ENCODE data around the gene PPP4R1.

Gene PPP4R1

GRCh38 chr18:9574473-9575115 lies 39.8 kb downstream of the PPP4R1 start:
- Histone ChIP-seq H3K14ac (ENCODE audit: low read length in 2 of 2) (no peak overlapping the region), H3K9ac (ENCODE audit: low read length) (no peak overlapping the region), H3K4me3 (ENCODE audit: insufficient read depth in 1 of 2, low read depth in 1 of 2, low read length in 2 of 2) (no peak overlapping the region), H3K36me3 (ENCODE audit: control insufficient read depth in 1 of 2, insufficient read depth in 2 of 2, low read depth in 1 of 2, low read length in 2 of 2) (peaks cover 5 to 85% of the 10 kb centered on the region in 2 experiments), H2BK120ac (ENCODE audit: low read depth, low read length) (no peak overlapping the region), H3K27ac (ENCODE audit: low read length, poor library complexity, severe bottlenecking) (no peak overlapping the region), H2AK5ac (ENCODE audit: low read length, severe bottlenecking) (no peak overlapping the region), H3K79me1 (replicated peaks; ENCODE audit: low read length, poor library complexity, severe bottlenecking) (peaks cover 10% of the 10 kb centered on the region), H3K18ac (ENCODE audit: low read depth in 1 of 2, low read length in 2 of 2) (no peak overlapping the region), H4K8ac (ENCODE audit: low read length) (no peak overlapping the region), H3K23ac (ENCODE audit: low read length in 2 of 2) (no peak overlapping the region), H3K27me3 (ENCODE audit: control insufficient read depth in 1 of 2, insufficient read depth in 1 of 2, low read length in 2 of 2) (no peaks in the 10 kb centered on the region), H2AFZ (ENCODE audit: low read depth, low read length) (no peak overlapping the region), H2BK12ac (ENCODE audit: low read length in 2 of 2) (no peak overlapping the region), H2BK15ac (ENCODE audit: low read depth, poor library complexity, severe bottlenecking) (no peak overlapping the region), H2BK5ac (ENCODE audit: low read depth, low read length, poor library complexity, severe bottlenecking) (no peak overlapping the region), H4K91ac (ENCODE audit: low read length) (no peak overlapping the region), H3K9me3 (ENCODE audit: control insufficient read depth, low read length) (no peaks in the 10 kb centered on the region), H3K4me1 (ENCODE audit: control insufficient read depth, insufficient read depth, low read depth, low read length) (no peaks in the 10 kb centered on the region), H3K4me2 (ENCODE audit: low read length, poor library complexity, severe bottlenecking) (no peak overlapping the region), H3K4ac (ENCODE audit: low read depth in 1 of 2, low read length in 2 of 2) (no peak overlapping the region)
- no peak for DNase-seq
- WGBS, result 94% methylated on average over 7 of the region's 7 CpGs

DNA sequence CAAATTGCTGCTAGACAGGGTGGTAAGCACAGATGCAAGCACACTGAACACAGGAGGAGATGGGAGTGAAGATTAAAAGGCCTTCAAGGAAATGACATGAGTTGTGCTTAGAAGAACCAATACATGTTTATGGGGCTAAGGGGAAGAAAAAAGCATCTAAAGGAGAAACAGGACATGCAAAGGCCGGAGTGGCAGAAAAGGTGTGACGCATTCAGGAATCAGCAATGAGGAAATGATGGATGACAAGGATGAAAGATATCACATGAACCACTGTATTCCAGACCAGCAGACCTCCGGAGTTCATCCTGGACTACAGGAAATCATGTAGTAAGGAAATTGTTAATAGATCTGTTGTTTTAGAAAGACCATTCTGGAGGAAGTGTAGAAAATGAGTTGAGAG lies 42.8 kb downstream of the PPP4R1 start:
- no peak overlapping the region for H3K4ac ChIP-seq (ENCODE audit: low read depth in 1 of 2, low read length in 2 of 2)
- no peak overlapping the region for H3K14ac ChIP-seq (ENCODE audit: low read length in 2 of 2)
- no peak overlapping the region for H4K91ac ChIP-seq (ENCODE audit: low read length)
- H3K9me3 ChIP-seq (ENCODE audit: control insufficient read depth, low read length), result no peaks in the 10 kb centered on the region
- no peak overlapping the region for H3K4me2 ChIP-seq (ENCODE audit: low read length, poor library complexity, severe bottlenecking)
- H2BK12ac ChIP-seq (ENCODE audit: low read length in 2 of 2), result no peak overlapping the region
- no peak overlapping the region for H3K4me3 ChIP-seq (ENCODE audit: insufficient read depth in 1 of 2, low read depth in 1 of 2, low read length in 2 of 2)
- WGBS, result 98% methylated on average over 3 of the region's 3 CpGs
- H3K4me1 ChIP-seq (ENCODE audit: control insufficient read depth, insufficient read depth, low read depth, low read length), result no peaks in the 10 kb centered on the region
- no peak overlapping the region for H2AFZ ChIP-seq (ENCODE audit: low read depth, low read length)
- no peak overlapping the region for H4K8ac ChIP-seq (ENCODE audit: low read length)
- H2BK5ac ChIP-seq (ENCODE audit: low read depth, low read length, poor library complexity, severe bottlenecking), result no peak overlapping the region
- no peaks in the 10 kb centered on the region for H3K27me3 ChIP-seq (ENCODE audit: control insufficient read depth in 1 of 2, insufficient read depth in 1 of 2, low read length in 2 of 2)
- H2BK120ac ChIP-seq (ENCODE audit: low read depth, low read length), result no peak overlapping the region
- DNase-seq, result no peak
- H3K79me1 ChIP-seq (replicated peaks; ENCODE audit: low read length, poor library complexity, severe bottlenecking), result peaks cover 14% of the 10 kb centered on the region
- H2BK15ac ChIP-seq (ENCODE audit: low read depth, poor library complexity, severe bottlenecking), result no peak overlapping the region
- no peak overlapping the region for H3K9ac ChIP-seq (ENCODE audit: low read length)
- H3K36me3 ChIP-seq (ENCODE audit: control insufficient read depth in 1 of 2, insufficient read depth in 2 of 2, low read depth in 1 of 2, low read length in 2 of 2), result peaks cover 10 to 86% of the 10 kb centered on the region in 2 experiments
- H3K27ac ChIP-seq (ENCODE audit: low read length, poor library complexity, severe bottlenecking), result no peak overlapping the region
- no peak overlapping the region for H3K23ac ChIP-seq (ENCODE audit: low read length in 2 of 2)
- H3K18ac ChIP-seq (ENCODE audit: low read depth in 1 of 2, low read length in 2 of 2), result no peak overlapping the region
- H2AK5ac ChIP-seq (ENCODE audit: low read length, severe bottlenecking), result no peak overlapping the region

GRCh38 chr18:9570255-9570654 lies 44.1 kb downstream of the PPP4R1 start:
- no peak overlapping the region for H3K27ac ChIP-seq (ENCODE audit: low read length, poor library complexity, severe bottlenecking)
- no peak overlapping the region for H3K4me3 ChIP-seq (ENCODE audit: insufficient read depth in 1 of 2, low read depth in 1 of 2, low read length in 2 of 2)
- no peak overlapping the region for H2AFZ ChIP-seq (ENCODE audit: low read depth, low read length)
- no peak overlapping the region for H3K18ac ChIP-seq (ENCODE audit: low read depth in 1 of 2, low read length in 2 of 2)
- peaks cover 15 to 90% of the 10 kb centered on the region in 2 experiments for H3K36me3 ChIP-seq (ENCODE audit: control insufficient read depth in 1 of 2, insufficient read depth in 2 of 2, low read depth in 1 of 2, low read length in 2 of 2)
- no peaks in the 10 kb centered on the region for H3K27me3 ChIP-seq (ENCODE audit: control insufficient read depth in 1 of 2, insufficient read depth in 1 of 2, low read length in 2 of 2)
- no peak overlapping the region for H2BK15ac ChIP-seq (ENCODE audit: low read depth, poor library complexity, severe bottlenecking)
- H3K4ac ChIP-seq (ENCODE audit: low read depth in 1 of 2, low read length in 2 of 2), result no peak overlapping the region
- H4K91ac ChIP-seq (ENCODE audit: low read length), result no peak overlapping the region
- no peak overlapping the region for H3K9ac ChIP-seq (ENCODE audit: low read length)
- no peak overlapping the region for H2AK5ac ChIP-seq (ENCODE audit: low read length, severe bottlenecking)
- no peaks in the 10 kb centered on the region for H3K4me1 ChIP-seq (ENCODE audit: control insufficient read depth, insufficient read depth, low read depth, low read length)
- DNase-seq, result no peak
- H4K8ac ChIP-seq (ENCODE audit: low read length), result no peak overlapping the region
- H2BK12ac ChIP-seq (ENCODE audit: low read length in 2 of 2), result no peak overlapping the region
- no peaks in the 10 kb centered on the region for H3K9me3 ChIP-seq (ENCODE audit: control insufficient read depth, low read length)
- H3K23ac ChIP-seq (ENCODE audit: low read length in 2 of 2), result no peak overlapping the region
- H2BK5ac ChIP-seq (ENCODE audit: low read depth, low read length, poor library complexity, severe bottlenecking), result no peak overlapping the region
- H3K79me1 ChIP-seq (replicated peaks; ENCODE audit: low read length, poor library complexity, severe bottlenecking), result peaks cover 23% of the 10 kb centered on the region
- no peak overlapping the region for H3K4me2 ChIP-seq (ENCODE audit: low read length, poor library complexity, severe bottlenecking)
- H2BK120ac ChIP-seq (ENCODE audit: low read depth, low read length), result no peak overlapping the region
- H3K14ac ChIP-seq (ENCODE audit: low read length in 2 of 2), result no peak overlapping the region
- 94% methylated on average over 3 of the region's 3 CpGs for WGBS

GRCh38 chr18:9569178-9569577 lies 45.2 kb downstream of the PPP4R1 start:
- no peak overlapping the region for H3K4ac ChIP-seq (ENCODE audit: low read depth in 1 of 2, low read length in 2 of 2)
- H2AFZ ChIP-seq (ENCODE audit: low read depth, low read length), result no peak overlapping the region
- no peak overlapping the region for H2BK120ac ChIP-seq (ENCODE audit: low read depth, low read length)
- no peak overlapping the region for H3K4me3 ChIP-seq (ENCODE audit: insufficient read depth in 1 of 2, low read depth in 1 of 2, low read length in 2 of 2)
- no peak overlapping the region for H2BK5ac ChIP-seq (ENCODE audit: low read depth, low read length, poor library complexity, severe bottlenecking)
- H2BK12ac ChIP-seq (ENCODE audit: low read length in 2 of 2), result no peak overlapping the region
- 98% methylated on average over 4 of the region's 8 CpGs for WGBS
- no peaks in the 10 kb centered on the region for H3K4me1 ChIP-seq (ENCODE audit: control insufficient read depth, insufficient read depth, low read depth, low read length)
- H3K14ac ChIP-seq (ENCODE audit: low read length in 2 of 2), result no peak overlapping the region
- H3K18ac ChIP-seq (ENCODE audit: low read depth in 1 of 2, low read length in 2 of 2), result no peak overlapping the region
- no peak overlapping the region for H4K91ac ChIP-seq (ENCODE audit: low read length)
- peaks cover 24% of the 10 kb centered on the region for H3K79me1 ChIP-seq (replicated peaks; ENCODE audit: low read length, poor library complexity, severe bottlenecking)
- H3K36me3 ChIP-seq (ENCODE audit: control insufficient read depth in 1 of 2, insufficient read depth in 2 of 2, low read depth in 1 of 2, low read length in 2 of 2), result peaks cover 15 to 84% of the 10 kb centered on the region in 2 experiments
- no peaks in the 10 kb centered on the region for H3K9me3 ChIP-seq (ENCODE audit: control insufficient read depth, low read length)
- no peak overlapping the region for H2BK15ac ChIP-seq (ENCODE audit: low read depth, poor library complexity, severe bottlenecking)
- no peaks in the 10 kb centered on the region for H3K27me3 ChIP-seq (ENCODE audit: control insufficient read depth in 1 of 2, insufficient read depth in 1 of 2, low read length in 2 of 2)
- no peak overlapping the region for H2AK5ac ChIP-seq (ENCODE audit: low read length, severe bottlenecking)
- H3K23ac ChIP-seq (ENCODE audit: low read length in 2 of 2), result no peak overlapping the region
- H4K8ac ChIP-seq (ENCODE audit: low read length), result no peak overlapping the region
- no peak for DNase-seq
- H3K27ac ChIP-seq (ENCODE audit: low read length, poor library complexity, severe bottlenecking), result no peak overlapping the region
- H3K4me2 ChIP-seq (ENCODE audit: low read length, poor library complexity, severe bottlenecking), result no peak overlapping the region
- no peak overlapping the region for H3K9ac ChIP-seq (ENCODE audit: low read length)
